Stimulated activated CD4-positive, alpha-beta T cell treated with anti-CD3 and anti-CD28 coated beads, Interleukin-1b, Interleukin-23, amount 100 ng/mL, for 24 hours (primary cell): ENCODE measurements around the gene DIPK1A.

ENCODE experiments used
- DNase-seq, 4 experiments: peaks; one replicate each; pipeline ENCODE4 v3.0.0-alpha.2; 2020; ENCODE audit warnings: low read depth in 4 of 4, low spot score in 1 of 4

DIPK1A gene

GRCh38 chr1:92961131-92961895 is at the start of gene DIPK1A:
DIPK1A (minus strand) TSS chr1:92961462; CDS start chr1:92961429, 33 bp downstream.
- DNase-seq, result peak; percentile 35 to 61 (median 44)

- DNase-seq, result no peak
Observed at GRCh38 chr1:93007941-93008577, 46.8 kb upstream of the DIPK1A start.

GRCh38 chr1:93005252-93005598 is 44.0 kb upstream of the DIPK1A start:
- no peak for DNase-seq

GRCh38 chr1:93004566-93005251 is 43.4 kb upstream of the DIPK1A start:
- no peak for DNase-seq

GRCh38 chr1:93003981-93004380 is 42.7 kb upstream of the DIPK1A start:
- DNase-seq, result no peak

GRCh38 chr1:93002781-93003180 is 41.5 kb upstream of the DIPK1A start:
- no peak for DNase-seq

GRCh38 chr1:93001893-93002292 is 40.6 kb upstream of the DIPK1A start:
- DNase-seq, result no peak

- DNase-seq, result no peak
Observed at GRCh38 chr1:93000751-93001175, 39.5 kb upstream of the DIPK1A start.

- no peak for DNase-seq
Observed at GRCh38 chr1:93000291-93000690, 39.0 kb upstream of the DIPK1A start.

- DNase-seq, result no peak
Observed at GRCh38 chr1:92998821-92999220, 37.6 kb upstream of the DIPK1A start.

GRCh38 chr1:92995441-92996430 is 34.5 kb upstream of the DIPK1A start:
- DNase-seq, result no peak

GRCh38 chr1:92994105-92994712 is 32.9 kb upstream of the DIPK1A start:
- peak; percentile 31 to 58 (median 40) for DNase-seq

GRCh38 chr1:92993581-92993980 is 32.3 kb upstream of the DIPK1A start:
- DNase-seq, result no peak

- DNase-seq, result no peak
Observed at GRCh38 chr1:92992877-92993276, 31.6 kb upstream of the DIPK1A start.

- DNase-seq, result no peak
Observed at GRCh38 chr1:92992054-92992453, 30.8 kb upstream of the DIPK1A start.

GRCh38 chr1:92990828-92991227 is 29.6 kb upstream of the DIPK1A start:
- no peak for DNase-seq

GRCh38 chr1:92989936-92990583 is 28.8 kb upstream of the DIPK1A start:
- no peak for DNase-seq

GRCh38 chr1:92989253-92989652 is 28.0 kb upstream of the DIPK1A start:
- DNase-seq, result no peak

GRCh38 chr1:92987462-92987861 is 26.2 kb upstream of the DIPK1A start:
- no peak for DNase-seq

- no peak for DNase-seq
Observed at GRCh38 chr1:92985101-92985500, 23.8 kb upstream of the DIPK1A start.
